Activated CD4-positive, alpha-beta T cell treated with anti-CD3 and anti-CD28 coated beads, Interleukin-2, amount 50 U/mL, for 48 hours (primary cell): Measurements from ENCODE around the gene SLC35B3.
"Not testable (repeated sequence)": the region's sequence is repeated elsewhere in the genome, so short reads cannot be mapped to it uniquely, and the experiment has no call there.

ENCODE experiments used
- DNase-seq, 2 experiments: peaks; one replicate each; pipeline ENCODE4 v3.0.0-alpha.2; 2020

Gene SLC35B3

DNA sequence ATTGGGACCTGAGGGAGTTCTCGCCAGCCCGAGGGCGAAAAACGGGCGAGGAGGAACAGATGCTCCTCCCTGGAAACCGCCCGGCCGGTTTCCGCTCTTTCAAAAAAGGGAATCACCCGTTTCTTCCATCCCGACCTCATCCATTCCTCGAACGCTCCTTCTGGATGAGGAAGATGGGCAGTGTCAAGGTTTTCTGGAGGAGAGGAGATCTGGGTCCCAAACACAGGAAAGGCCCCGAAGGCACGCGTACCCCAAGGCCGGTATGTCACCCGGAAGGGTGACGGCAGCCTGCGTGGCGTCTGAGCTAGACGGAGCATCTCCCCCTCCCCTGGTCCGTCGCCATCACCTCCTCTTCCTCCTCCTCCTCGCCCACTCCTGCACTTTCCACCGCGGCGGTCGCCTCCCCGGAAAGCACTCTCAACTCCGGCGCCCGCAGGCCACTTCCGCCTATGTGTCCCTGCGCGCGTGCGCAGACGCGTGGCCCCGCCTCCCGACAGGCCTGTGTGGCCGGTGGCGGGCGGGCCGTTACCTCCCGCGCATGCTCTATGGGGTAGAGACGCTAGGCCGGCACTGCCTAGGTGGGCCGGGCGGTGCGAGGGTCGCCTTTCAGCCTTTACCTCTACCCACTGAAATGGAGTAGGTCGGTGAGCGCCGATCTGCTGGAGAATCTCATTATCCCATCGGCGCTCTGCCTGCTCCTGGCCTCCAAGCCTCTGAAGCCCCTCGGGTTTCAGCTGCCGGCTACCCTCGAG is at the start of gene SLC35B3:
SLC35B3 (minus strand) TSS at position 453 of the 752 bp plus-strand sequence.
- peak; percentile 98 for DNase-seq

GRCh38 chr6:8483650-8484049 is 48.3 kb upstream of the SLC35B3 start:
- no peak for DNase-seq

DNA sequence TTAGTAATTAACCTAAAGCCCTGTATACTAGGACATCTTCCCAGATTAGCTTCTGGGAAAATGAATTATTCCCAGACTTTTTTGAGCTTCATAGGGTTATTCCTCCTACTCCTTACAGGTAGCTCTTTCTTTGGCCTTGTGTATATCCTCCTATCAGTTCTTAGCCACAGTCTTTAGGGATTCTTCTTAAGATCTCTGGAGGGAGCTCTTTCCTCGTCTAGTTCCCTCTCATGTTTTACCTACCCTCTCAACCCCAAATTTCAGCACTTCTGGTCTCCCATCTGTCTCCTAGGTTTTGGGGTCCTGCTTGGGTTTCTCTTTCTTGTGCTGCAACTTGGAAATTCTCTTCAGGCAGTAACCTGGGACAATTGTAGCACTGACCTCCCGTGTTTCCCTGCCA is 46.4 kb upstream of the SLC35B3 start:
- DNase-seq, result no peak

DNA sequence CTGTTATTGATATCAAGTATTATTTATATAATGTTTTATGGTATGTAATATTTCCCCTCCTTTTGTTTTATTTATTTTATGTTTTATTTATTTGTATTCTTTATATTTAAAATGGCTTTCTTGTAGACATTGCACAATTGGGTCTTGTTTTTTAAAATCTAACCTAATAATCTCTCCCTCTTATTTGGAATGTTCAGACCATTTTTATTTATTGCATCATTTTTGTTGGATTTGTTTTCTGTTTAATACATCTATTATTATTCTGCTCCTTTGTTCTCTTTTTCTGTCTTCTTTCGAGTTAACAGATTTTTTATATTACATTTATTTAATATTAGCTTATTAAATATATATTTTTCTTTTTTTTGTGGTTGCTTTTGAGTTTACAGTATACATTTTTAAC is 43.1 kb upstream of the SLC35B3 start:
- no peak for DNase-seq

- DNase-seq, result no peak
Measured at GRCh38 chr6:8476656-8477055, 41.3 kb upstream of the SLC35B3 start.

DNA sequence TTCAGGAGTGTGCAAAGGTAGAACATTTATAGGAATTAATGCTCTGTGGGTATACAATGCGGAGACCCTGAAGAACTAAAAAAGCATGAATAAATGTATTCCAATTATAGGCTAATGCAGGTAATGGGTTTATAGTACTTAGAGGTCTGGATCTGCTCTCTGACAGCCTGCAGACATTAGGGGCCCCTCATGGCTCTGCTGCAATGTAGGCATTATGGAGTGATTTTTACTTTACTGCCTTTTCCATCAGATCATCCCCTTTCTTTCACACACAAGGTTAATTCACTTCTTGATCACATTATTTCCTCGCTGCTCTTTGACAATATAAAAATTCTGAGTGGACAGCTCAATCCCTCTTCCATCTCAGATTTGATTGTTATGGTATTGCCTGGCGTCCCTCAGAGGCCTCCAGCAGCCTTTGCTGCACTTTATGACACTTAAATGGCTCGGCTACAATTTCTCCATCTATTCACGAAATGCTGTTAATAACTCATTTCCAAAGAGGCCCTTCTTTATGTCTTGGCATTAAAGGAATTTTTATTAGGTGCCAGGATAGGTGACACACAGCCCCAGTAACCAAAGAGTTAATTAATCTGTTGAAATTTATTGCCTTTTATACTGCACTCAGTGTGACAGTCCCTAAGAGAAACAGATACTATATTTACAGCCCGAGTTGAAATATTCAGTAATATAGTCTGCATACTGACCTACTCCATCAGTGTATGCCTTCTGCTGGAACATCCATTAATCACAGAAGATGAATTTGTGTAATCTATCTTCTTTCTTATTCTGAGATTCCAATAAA is 33.4 kb upstream of the SLC35B3 start:
- no peak for DNase-seq

DNA sequence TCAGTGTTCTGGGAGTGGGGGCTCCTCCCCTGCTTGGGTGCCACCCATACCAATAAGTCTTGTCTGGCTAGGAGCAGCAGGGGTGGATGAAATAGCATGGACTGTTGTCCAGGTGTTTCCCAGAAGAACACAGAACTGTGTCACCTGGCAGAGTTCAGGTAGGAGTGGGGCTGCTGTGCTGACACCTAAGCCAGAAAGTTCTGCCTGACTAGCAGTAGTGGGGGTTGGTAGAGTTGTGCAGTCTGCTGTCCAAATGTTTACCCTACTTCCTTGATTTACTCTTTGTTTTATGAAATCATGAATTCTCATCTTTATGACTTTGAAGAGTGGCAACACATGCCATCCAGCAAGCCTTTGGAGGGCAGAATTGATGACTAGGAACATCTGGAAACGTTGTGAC is 27.3 kb upstream of the SLC35B3 start:
- no peak for DNase-seq

DNA sequence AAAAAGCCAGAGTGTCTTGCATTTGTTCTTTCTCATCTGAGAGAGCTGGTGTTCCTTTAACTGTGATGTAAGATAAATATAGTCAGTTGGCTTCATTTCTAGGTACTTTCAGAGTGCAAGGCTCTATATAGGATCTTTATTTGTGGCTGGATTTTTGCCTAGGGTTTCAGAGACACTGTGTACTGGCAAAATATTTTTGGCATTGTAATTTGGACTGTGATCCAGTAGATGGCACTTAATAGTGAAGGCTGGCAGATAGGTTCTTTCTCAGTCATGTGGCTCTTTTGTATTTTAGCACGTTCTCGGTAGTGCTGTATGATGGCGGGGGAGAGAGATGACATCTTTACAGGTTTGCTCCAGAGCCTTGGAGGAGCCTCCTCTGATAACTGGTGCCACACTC is 26.8 kb upstream of the SLC35B3 start:
- DNase-seq, result no peak

- no peak for DNase-seq
Measured at GRCh38 chr6:8446391-8446790, 11.0 kb upstream of the SLC35B3 start.

GRCh38 chr6:8445930-8446329 is 10.6 kb upstream of the SLC35B3 start:
- DNase-seq, result not testable (repeated sequence)

DNA sequence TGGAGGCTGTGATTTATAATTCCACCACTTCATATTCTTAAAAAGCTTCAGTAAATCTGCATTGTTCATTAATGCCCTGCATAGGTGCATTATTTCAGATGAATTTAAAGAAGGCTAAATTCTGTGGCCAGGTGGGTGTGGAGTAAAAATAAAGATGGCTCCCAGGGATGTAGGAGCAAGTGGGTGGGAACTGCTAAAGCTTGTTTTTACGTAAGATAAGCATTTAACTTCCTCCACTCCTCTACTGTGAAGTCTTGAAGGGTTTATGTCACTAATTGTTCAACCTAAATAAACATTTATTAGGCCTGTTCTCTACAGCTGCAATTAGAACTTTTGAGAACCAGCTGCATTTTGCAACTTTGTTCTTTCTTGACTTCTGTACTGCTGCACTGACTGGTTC is 6.8 kb upstream of the SLC35B3 start:
- DNase-seq, result no peak

DNA sequence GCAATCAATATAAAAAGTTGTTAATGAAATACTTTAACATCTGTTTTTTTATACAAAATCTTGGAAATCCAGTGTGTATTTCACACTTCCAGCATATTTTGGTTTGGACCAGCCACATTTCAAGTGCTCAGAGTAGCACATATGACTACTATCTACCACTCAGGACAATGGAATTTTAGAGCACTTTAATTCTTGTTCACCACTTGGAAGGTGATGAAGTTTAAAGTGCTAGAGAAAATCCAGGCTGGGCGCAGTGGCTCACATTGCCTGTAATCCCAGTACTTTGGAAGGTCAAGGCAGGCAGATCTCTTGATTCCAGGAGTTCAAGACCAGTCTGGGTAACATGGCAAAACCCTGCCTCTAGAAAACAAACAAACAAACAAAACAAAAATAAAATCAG is 6.1 kb upstream of the SLC35B3 start:
- DNase-seq, result no peak

DNA sequence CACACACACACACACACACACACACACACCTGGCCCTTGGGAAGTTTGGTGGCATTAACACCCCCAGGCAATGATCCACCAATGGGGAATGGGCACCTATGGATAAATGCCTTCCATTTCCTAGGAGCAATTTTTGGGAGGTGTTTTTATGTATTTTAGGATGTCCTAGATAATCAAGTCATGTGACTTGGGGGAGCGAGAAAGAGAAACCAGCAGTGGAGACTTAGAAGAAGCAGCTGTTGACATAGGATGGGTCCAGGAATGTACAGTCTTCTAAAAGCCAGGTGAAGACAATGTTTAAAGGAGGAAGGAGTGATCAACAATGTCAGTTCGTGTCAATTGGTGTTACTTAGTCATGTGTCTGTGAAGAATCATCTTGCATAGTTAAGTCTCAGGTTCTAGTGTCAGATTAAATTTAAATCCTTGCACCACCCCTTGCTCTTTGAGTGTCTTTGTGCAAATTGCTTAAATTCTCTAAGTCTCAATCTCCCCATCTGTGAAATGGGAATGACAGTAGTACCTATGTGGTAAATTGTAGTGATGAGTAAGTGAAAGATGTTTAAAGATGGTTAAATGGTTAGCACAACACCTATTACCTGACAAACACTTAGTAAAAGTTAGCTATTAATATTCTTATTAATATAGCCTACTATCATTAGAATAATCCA is 4.4 kb upstream of the SLC35B3 start:
- DNase-seq, result no peak

DNA sequence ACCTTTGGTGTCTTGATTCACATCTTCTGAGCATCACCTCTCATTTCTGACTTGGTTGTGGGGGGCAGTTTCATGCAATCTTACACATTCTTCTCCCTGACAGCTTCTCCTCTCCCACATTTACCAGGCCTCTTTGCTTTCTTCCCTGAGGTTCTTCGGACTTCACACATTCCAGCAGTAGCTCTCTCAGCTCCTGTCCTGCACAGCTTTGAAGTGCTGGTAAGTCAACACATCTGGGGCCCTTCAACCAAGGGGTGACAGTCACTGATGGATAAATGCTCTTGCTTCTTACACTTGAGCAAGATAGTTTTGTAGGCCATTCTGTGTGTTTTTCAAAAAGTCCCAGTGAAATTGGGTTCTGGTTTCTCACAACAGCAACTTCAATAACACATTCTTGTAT is 2.5 kb upstream of the SLC35B3 start:
- DNase-seq, result no peak

DNA sequence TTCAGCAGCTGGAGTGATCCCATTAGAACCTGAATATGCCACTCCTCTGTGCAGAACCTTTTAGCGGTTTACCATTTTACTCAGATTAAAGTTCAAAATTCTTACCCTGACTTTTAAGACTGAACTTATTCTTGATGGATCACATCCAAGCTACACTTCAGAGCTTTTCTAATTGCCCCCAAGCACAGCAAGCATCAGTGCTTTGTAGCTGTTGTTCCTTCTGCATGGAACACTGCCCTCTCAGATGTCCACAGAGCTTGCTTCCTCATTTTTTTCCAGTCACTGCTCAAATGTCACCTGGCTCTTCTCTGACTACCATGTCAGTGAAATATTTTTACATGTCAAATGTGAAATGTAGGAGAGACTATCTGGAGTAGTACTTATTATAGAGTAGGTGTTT is 1.6 kb upstream of the SLC35B3 start:
- no peak for DNase-seq

GRCh38 chr6:8435845-8436168 is 462 bp upstream of the SLC35B3 start:
- peak in 1 of 2 experiments; percentile 1 for DNase-seq

DNA sequence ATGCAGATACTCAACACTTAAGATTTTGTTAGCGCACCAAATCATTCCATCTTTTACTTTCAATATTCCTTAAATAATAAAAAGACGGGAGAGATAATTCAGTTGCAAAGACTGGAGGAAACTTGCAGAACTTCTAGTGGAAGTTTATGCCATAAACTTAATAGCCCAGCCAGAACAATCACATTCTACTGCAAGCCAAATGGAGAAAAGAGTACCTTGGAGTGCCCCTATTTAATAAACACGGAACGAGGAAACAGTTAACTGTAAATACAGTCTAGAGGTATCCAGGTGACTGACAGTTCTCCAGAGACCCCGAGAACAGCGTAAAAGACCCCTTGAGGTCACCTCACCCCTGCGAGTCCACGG is 635 bp downstream of the SLC35B3 start:
- no peak for DNase-seq

DNA sequence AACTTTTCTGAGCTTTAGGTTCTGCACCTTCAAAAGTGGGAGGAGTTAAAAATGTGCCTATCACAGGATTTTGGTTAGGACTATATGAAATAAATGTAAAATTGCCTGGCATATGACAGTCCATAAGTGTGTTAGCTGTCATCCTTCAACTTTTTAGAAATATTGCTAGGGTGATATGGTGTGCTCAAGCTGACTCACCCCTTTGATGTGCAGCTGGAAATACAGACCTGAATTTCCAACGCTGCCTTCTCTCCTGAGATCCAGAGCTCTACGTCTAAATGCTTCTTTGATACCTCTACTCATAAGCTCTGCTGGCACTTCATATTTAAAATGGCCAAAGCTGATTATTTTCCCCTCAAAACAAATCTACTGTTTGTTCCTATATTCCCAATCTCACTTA is 2.7 kb downstream of the SLC35B3 start:
- DNase-seq, result no peak

DNA sequence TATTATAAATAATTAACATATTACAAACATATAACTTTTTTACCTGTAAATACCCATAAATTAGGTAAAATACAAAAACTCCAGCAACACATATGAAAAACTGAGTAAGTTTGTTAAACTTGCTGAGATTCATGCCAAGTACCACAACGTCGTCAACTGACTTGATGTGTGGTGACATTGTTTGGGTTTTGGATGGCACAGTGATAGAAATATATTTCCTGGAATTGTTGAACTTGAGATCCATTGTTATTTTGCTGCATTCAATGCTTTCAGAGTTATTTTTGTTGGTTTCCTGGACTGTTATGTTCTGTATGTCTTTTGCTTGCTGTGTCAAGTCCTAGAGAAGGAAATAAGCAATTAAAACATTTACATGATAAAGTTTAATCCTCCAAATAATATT is 5.5 kb downstream of the SLC35B3 start:
- no peak for DNase-seq

DNA sequence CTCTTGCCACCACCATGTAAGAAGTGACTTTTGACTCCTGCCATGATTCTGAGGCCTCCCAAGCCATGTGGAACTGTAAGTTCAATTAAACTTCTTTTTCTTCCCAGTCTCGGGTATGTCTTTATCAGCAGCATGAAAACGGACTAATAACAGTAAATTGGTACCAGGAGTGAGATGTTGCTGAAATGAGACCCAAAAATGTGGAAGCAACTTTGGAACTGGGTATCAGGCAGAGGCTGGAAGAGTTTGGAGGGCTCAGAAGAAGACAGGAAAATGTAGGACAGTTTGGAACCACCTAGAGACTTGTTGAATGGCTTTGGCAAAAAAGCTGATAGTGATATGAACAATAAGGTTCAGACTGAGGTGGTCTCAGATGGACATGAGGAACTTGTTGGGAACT is 8.8 kb downstream of the SLC35B3 start:
- not testable (repeated sequence) for DNase-seq

DNA sequence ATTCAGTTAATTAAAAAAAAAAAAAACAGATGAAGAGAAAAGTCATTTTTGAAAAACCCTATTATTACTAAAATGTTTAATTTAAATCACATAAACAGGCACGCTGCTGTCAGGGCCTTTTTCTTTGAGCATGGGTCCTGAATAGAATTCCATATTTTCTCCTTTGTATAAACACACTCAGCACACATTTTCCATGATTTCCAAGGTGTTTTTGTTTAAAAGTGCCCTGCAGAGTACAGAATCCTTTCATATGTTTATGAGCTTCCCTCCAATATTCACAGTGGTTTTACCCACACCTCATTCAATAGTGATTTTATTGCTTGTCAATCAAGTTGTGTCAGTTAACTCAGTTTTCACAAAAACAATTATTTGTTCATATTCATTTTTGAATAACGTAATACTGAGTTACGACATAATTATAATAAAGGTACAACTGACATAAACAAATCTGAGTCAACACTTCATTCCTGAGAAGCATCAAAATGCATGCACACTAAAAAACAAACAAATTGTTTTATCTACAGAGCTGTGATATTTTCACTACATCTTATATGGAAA is 15.2 kb downstream of the SLC35B3 start:
- no peak for DNase-seq

GRCh38 chr6:8415913-8416312 is 19.4 kb downstream of the SLC35B3 start:
- no peak for DNase-seq

DNA sequence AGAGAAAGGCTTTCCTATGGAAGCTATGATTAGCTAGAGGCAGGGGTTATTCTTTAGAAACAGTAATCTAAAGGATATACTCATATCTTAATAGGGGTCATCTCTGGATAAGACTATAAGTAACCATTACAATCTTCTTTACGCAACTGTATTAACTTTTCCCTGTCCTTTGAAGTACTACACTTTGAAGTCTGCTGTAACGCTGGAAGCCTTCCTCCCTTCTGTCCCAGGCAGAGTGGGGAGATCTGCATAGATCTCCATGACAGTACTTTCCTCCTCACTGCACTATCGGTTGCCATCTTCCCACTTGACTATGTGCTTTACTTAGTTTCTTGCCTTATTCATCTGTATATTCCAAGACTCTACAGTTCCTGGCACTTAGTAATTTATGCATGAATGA is 20.1 kb downstream of the SLC35B3 start:
- DNase-seq, result no peak

GRCh38 chr6:8414844-8415243 is 20.5 kb downstream of the SLC35B3 start:
- no peak for DNase-seq
